KMS-11 (cell line): ENCODE data around the gene CDC42BPA.

Experiments
- H2AFZ ChIP-seq: fragments of 200-600 bp; sonication (generic); 2 replicates; pipeline ENCODE4 v1.6.1; 2016; ENCODE audit warnings: antibody characterized with exemption, mixed run types, low read depth
- H3K27ac ChIP-seq: fragments of 200-600 bp; sonication (generic); 2 replicates; pipeline ENCODE4 v1.6.1; 2016; ENCODE audit warnings: mild to moderate bottlenecking, mixed run types
- H3K27me3 ChIP-seq: fragments of 200-600 bp; sonication (generic); 2 replicates; pipeline ENCODE4 v1.6.1; 2017; ENCODE audit warnings: mild to moderate bottlenecking, low read depth, mixed run types, moderate library complexity; ENCODE audit not compliant: insufficient read depth
- H3K36me3 ChIP-seq: fragments of 200-600 bp; sonication (generic); 2 replicates; pipeline ENCODE4 v1.6.1; 2017; ENCODE audit warnings: mild to moderate bottlenecking, mixed run types; ENCODE audit not compliant: insufficient read depth
- H3K4me1 ChIP-seq: fragments of 200-600 bp; sonication (generic); 2 replicates; pipeline ENCODE4 v1.6.1; 2016; ENCODE audit warnings: mild to moderate bottlenecking, low read depth, mixed run types; ENCODE audit not compliant: poor library complexity, severe bottlenecking
- H3K4me2 ChIP-seq: fragments of 200-600 bp; sonication (generic); 2 replicates; pipeline ENCODE4 v1.7.0; 2016; ENCODE audit warnings: mild to moderate bottlenecking, mixed run types
- H3K4me3 ChIP-seq: fragments of 200-600 bp; sonication (generic); IDR thresholded peaks from 2 replicates; pipeline ENCODE4 v1.6.1; 2017; ENCODE audit warnings: low read depth, low read length, mixed read lengths; ENCODE audit not compliant: insufficient read depth
- H3K79me2 ChIP-seq: fragments of 200-600 bp; sonication (generic); 2 replicates; pipeline ENCODE4 v1.6.1; 2016; ENCODE audit warnings: low read depth, mixed run types; ENCODE audit not compliant: insufficient read depth
- H3K9ac ChIP-seq: fragments of 200-600 bp; sonication (generic); 2 replicates; pipeline ENCODE4 v1.6.1; 2016; ENCODE audit warnings: mild to moderate bottlenecking, mixed run types
- H4K20me1 ChIP-seq: fragments of 200-600 bp; sonication (generic); 2 replicates; pipeline ENCODE4 v1.6.1; 2016; ENCODE audit warnings: mild to moderate bottlenecking, mixed run types; ENCODE audit not compliant: insufficient read depth
- TF ChIP-seq, protein P1 (sequence below): fragments of 200-600 bp; sonication (generic); conservative IDR thresholded peaks from 2 replicates; pipeline ENCODE4 v1.6.1; 2017; ENCODE audit warnings: low read depth, mild to moderate bottlenecking, antibody characterized with exemption, low read length, moderate library complexity, mixed read lengths

The CDC42BPA gene

DNA sequence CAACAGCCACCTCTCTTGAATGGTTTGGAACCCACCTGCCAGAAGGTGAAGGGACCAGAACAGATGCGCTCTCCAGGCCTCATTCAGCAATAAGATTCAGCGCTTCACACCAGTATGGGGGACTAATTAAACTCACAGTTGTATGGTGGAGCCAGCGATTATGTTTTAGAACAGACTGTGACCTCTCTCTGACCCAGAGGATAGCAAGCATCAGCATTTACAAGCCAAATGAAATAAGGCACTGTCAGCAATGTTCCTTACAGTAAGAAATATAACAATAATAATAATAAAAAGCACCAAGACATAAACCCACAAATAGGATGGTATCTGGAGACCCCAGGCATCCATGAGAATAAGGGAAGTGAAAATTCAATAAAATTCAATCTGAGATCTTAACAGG, 6.9 kb upstream of the CDC42BPA start:
- Histone ChIP-seq H3K79me2 (no peaks in the 10 kb centered on the region), H3K4me2 (no peak overlapping the region), H3K27ac (no peak overlapping the region), H3K9ac (no peak overlapping the region), H2AFZ (no peak overlapping the region), H4K20me1 (no peaks in the 10 kb centered on the region), H3K27me3 (no peaks in the 10 kb centered on the region), H3K4me1 (no peaks in the 10 kb centered on the region), H3K4me3 (no peak overlapping the region), H3K36me3 (no peaks in the 10 kb centered on the region)
- TF ChIP-seq, protein P1, sequence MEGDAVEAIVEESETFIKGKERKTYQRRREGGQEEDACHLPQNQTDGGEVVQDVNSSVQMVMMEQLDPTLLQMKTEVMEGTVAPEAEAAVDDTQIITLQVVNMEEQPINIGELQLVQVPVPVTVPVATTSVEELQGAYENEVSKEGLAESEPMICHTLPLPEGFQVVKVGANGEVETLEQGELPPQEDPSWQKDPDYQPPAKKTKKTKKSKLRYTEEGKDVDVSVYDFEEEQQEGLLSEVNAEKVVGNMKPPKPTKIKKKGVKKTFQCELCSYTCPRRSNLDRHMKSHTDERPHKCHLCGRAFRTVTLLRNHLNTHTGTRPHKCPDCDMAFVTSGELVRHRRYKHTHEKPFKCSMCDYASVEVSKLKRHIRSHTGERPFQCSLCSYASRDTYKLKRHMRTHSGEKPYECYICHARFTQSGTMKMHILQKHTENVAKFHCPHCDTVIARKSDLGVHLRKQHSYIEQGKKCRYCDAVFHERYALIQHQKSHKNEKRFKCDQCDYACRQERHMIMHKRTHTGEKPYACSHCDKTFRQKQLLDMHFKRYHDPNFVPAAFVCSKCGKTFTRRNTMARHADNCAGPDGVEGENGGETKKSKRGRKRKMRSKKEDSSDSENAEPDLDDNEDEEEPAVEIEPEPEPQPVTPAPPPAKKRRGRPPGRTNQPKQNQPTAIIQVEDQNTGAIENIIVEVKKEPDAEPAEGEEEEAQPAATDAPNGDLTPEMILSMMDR = no peak

DNA sequence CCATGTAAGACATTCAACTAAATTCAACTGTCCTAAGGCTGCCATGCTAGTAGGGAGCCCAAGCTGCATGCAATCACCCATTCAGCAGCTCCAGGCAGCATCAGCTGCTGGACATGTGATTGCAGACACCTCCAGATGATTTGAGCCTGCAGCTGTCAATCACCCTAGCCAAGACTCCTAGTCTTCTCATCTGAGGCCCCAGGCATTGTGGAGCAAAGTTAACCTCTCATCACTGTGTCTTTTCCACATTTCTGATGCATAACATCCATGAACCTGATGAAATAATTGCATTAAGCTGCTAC, 5.6 kb upstream of the CDC42BPA start:
- Histone ChIP-seq H3K79me2 (no peaks in the 10 kb centered on the region), H4K20me1 (no peaks in the 10 kb centered on the region), H2AFZ (no peak overlapping the region), H3K4me2 (no peak overlapping the region), H3K4me3 (no peak overlapping the region), H3K36me3 (no peaks in the 10 kb centered on the region), H3K27ac (no peak overlapping the region), H3K27me3 (no peaks in the 10 kb centered on the region), H3K4me1 (no peaks in the 10 kb centered on the region), H3K9ac (no peak overlapping the region)
- TF ChIP-seq, protein P1 = no peak

DNA sequence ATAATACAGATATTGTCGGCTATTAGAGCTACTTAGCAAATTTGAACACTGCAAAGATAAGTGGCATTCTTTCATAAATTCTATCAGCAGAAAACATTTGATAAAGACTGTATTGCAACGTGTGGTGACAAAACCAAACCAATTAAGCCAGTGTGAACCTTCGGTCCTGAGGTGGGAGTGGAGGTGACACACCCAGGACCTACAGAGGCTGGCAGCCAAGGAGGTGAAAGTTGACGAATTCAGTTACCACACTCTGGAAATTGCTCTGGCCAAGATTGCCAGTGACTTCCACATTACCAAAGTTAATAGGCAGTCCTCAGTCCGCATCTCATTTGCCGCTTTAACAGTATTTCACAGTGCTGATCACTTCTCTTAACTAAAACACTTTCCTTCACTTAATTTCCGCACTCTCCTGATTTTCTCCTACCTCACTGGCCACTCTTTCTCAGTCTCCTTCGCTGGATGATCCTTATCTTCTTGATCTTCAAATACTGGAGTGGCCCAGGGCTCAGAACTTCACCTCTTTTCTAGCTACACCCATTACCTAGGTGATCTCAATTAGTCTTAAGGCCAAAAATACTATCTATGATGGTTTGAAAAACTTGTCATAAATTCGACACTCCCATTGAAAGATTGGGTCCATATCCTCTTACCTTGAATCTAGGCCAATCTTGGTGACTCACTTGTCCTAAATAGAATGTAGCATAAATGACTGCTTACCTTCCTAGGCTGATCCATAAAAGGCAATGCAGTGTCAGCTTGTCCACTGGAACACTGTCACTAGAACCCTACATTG, 5.1 kb upstream of the CDC42BPA start:
- TF ChIP-seq, protein P1 = no peak
- Histone ChIP-seq H3K79me2 (no peaks in the 10 kb centered on the region), H3K4me2 (no peak overlapping the region), H3K27ac (no peak overlapping the region), H3K4me1 (no peaks in the 10 kb centered on the region), H3K36me3 (no peaks in the 10 kb centered on the region), H4K20me1 (no peaks in the 10 kb centered on the region), H3K9ac (no peak overlapping the region), H3K27me3 (no peaks in the 10 kb centered on the region), H3K4me3 (no peak overlapping the region), H2AFZ (no peak overlapping the region)

DNA sequence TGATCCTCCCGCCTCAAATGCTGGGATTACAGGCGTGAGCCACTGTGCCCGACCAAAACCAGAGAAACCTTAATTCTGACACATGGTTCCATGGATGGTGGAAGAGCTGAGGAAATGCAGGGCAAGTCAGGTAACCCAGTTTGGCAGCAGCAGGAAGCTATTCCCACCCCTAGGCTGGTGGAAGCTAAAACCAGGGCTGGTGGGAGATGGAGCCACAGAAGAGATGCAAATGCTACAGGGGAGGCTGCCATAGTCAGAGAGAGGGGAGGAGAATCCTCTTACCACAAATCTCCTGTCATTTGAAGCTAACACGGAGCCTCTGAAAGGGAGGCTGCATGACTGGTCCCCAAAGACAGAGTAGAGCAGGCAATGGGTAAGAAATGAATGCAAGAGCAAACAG, 4.1 kb upstream of the CDC42BPA start:
- TF ChIP-seq, protein P1 = no peak
- no peaks in the 10 kb centered on the region for H4K20me1 ChIP-seq
- H3K36me3 ChIP-seq = no peaks in the 10 kb centered on the region
- no peak overlapping the region for H3K27ac ChIP-seq
- no peak overlapping the region for H2AFZ ChIP-seq
- no peak overlapping the region for H3K4me3 ChIP-seq
- no peaks in the 10 kb centered on the region for H3K27me3 ChIP-seq
- H3K4me1 ChIP-seq = no peaks in the 10 kb centered on the region
- no peaks in the 10 kb centered on the region for H3K79me2 ChIP-seq
- H3K9ac ChIP-seq = no peak overlapping the region
- H3K4me2 ChIP-seq = no peak overlapping the region
